Measurements from ENCODE around the gene SPTBN1. TPM values are rescaled to one million over a fixed set of nuclear protein-coding genes. Genes with fewer than 3 reads are reported as not detected.

Gene SPTBN1
- total RNA-seq, 1 experiment from 2014 or later: 262 TPM

DNA sequence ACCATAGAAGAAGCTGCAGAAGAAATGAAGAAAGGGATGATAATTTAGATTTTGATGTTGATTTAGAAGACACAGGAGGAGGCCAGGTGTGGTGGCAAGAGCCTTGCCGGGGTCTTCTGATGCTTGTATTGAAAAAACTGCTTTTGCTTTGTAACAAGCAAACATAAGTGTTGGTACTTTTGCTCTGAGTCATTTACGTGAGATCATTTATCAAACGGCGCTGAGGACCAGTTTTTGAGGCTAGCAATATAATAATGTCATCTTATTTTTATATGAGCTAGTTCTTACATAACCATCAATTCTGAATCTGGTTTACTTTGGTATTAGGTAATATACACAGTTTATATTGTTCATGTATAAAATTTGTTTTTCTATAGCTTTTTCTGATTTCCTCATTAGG, 30.6 kb downstream of the SPTBN1 start:
- intact Hi-C loops (cut with micrococcal nuclease; ENCODE audit: unreplicated experiment): no loop called here
- Histone ChIP-seq H3K9me2 (ENCODE audit: insufficient read depth) (no peaks in the 10 kb centered on the region), H3K36me3 (ENCODE audit: low read depth) (no peaks in the 10 kb centered on the region), H3F3A (ENCODE audit: insufficient read depth, low read depth) (no peaks in the 10 kb centered on the region; the same call in 1 of the 2 replicates), H3K4me2 (no peak overlapping the region), H3K27ac (no peak overlapping the region), H4K20me1 (ENCODE audit: insufficient read depth) (no peaks in the 10 kb centered on the region), H3K4me1 (replicated peaks; ENCODE audit: insufficient read depth) (peaks cover 15% of the 10 kb centered on the region), H3K79me2 (ENCODE audit: low read depth) (no peaks in the 10 kb centered on the region), H2AFZ (no peak overlapping the region), H3K9me3 (ENCODE audit: insufficient read depth, low read depth) (no peaks in the 10 kb centered on the region), H3K4me3 (no peak overlapping the region), H3K27me3 (ENCODE audit: insufficient read depth, low read depth) (no peaks in the 10 kb centered on the region)
- BruUV-seq (replicated peaks): no TSS peak
- no peak for DNase-seq
- ChIA-PET POLR2A (ENCODE audit: unreplicated experiment) (no interaction called here), CTCF (interaction anchor here (0.6 kb wide), 1 partner anchor 9 kb away, joined by 3 read pairs; no protein-coding TSS in a partner anchor)
- TF ChIP-seq, protein P1, sequence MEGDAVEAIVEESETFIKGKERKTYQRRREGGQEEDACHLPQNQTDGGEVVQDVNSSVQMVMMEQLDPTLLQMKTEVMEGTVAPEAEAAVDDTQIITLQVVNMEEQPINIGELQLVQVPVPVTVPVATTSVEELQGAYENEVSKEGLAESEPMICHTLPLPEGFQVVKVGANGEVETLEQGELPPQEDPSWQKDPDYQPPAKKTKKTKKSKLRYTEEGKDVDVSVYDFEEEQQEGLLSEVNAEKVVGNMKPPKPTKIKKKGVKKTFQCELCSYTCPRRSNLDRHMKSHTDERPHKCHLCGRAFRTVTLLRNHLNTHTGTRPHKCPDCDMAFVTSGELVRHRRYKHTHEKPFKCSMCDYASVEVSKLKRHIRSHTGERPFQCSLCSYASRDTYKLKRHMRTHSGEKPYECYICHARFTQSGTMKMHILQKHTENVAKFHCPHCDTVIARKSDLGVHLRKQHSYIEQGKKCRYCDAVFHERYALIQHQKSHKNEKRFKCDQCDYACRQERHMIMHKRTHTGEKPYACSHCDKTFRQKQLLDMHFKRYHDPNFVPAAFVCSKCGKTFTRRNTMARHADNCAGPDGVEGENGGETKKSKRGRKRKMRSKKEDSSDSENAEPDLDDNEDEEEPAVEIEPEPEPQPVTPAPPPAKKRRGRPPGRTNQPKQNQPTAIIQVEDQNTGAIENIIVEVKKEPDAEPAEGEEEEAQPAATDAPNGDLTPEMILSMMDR (conservative IDR thresholded peaks at IDR 0.05): no peak
- TF ChIP-seq EZH2 (IDR thresholded peaks at IDR 0.05; ENCODE audit: low read depth): no peak

DNA sequence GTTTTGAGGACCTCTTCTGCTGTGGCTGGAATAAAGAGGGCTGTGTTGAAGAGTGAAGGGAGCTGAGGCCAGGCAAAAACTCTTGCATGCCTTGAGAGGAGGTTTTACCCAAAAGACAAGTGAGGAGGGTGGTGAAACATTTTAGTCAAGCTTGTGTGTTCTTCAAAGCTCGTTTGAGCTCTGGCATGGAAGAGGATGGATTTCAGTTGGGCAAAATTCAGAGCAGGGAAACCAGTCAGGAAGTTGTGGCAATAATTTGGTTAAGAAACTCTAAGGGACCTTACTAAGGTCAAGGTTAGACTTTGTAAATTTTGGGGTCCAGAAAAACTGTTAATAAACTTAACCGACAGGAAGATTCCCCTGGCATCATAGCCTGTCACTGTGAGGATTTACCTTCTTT, 34.7 kb downstream of the SPTBN1 start:
- Histone ChIP-seq H3K9me3 (ENCODE audit: insufficient read depth, low read depth) (no peaks in the 10 kb centered on the region), H3K27me3 (ENCODE audit: insufficient read depth, low read depth) (no peaks in the 10 kb centered on the region), H3K36me3 (ENCODE audit: low read depth) (no peaks in the 10 kb centered on the region), H3F3A (ENCODE audit: insufficient read depth, low read depth) (no peaks in the 10 kb centered on the region), H4K20me1 (ENCODE audit: insufficient read depth) (no peaks in the 10 kb centered on the region), H3K79me2 (ENCODE audit: low read depth) (no peaks in the 10 kb centered on the region), H3K4me3 (no peak overlapping the region), H3K4me2 (no peak overlapping the region), H3K4me1 (replicated peaks; ENCODE audit: insufficient read depth) (peaks cover 7% of the 10 kb centered on the region), H3K9me2 (ENCODE audit: insufficient read depth) (no peaks in the 10 kb centered on the region), H2AFZ (no peak overlapping the region; the same call in 1 of the 2 replicates), H3K27ac (no peak overlapping the region)
- POLR2A ChIA-PET (ENCODE audit: unreplicated experiment): no interaction called here
- CTCF ChIA-PET: no interaction called here
- no TSS peak for BruUV-seq (replicated peaks)
- intact Hi-C loops (cut with micrococcal nuclease; ENCODE audit: unreplicated experiment): no loop called here
- TF ChIP-seq, protein P1 (conservative IDR thresholded peaks at IDR 0.05): no peak
- no peak for TF ChIP-seq EZH2 (IDR thresholded peaks at IDR 0.05; ENCODE audit: low read depth)
- no peak for DNase-seq

DNA sequence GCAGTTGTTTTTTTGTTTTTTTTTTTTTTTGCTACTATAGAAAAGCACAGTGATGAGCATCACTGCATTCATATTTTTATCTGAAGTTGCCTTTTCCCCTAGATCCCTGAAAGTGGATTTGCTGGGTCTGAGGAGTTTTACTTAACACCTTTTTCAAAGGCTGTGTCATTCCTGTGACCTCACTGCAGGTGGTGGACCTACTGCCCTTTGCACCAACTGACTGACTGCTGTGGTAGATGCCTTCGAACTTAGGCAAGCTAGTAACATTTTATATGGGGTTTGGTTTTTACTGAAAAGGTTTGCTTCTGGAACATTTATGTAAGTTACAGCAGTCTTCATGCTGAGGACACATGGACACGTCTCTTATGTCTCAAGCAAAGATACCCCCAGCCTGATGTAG, 36.2 kb downstream of the SPTBN1 start:
- Histone ChIP-seq H3K9me3 (ENCODE audit: insufficient read depth, low read depth) (no peaks in the 10 kb centered on the region), H2AFZ (no peak overlapping the region), H3K27me3 (ENCODE audit: insufficient read depth, low read depth) (no peaks in the 10 kb centered on the region), H3K4me3 (no peak overlapping the region), H3K79me2 (ENCODE audit: low read depth) (no peaks in the 10 kb centered on the region), H3K9me2 (ENCODE audit: insufficient read depth) (0 out of 2 replicates have a peak, but pooled peaks cover 6% of the 10 kb centered on the region), H3K36me3 (ENCODE audit: low read depth) (no peaks in the 10 kb centered on the region), H3K27ac (no peak overlapping the region), H4K20me1 (ENCODE audit: insufficient read depth) (no peaks in the 10 kb centered on the region), H3F3A (ENCODE audit: insufficient read depth, low read depth) (no peaks in the 10 kb centered on the region), H3K4me2 (0 out of 2 replicates have a peak overlapping the region, but pooled peaks have one; percentile 18), H3K4me1 (replicated peaks; ENCODE audit: insufficient read depth) (peaks cover 7% of the 10 kb centered on the region)
- BruUV-seq (replicated peaks): no TSS peak
- ChIA-PET CTCF (no interaction called here), POLR2A (ENCODE audit: unreplicated experiment) (no interaction called here)
- peak in 1 of 2 experiments; percentile 39 for DNase-seq
- no peak for TF ChIP-seq EZH2 (IDR thresholded peaks at IDR 0.05; ENCODE audit: low read depth)
- TF ChIP-seq, protein P1 (conservative IDR thresholded peaks at IDR 0.05): no peak
- intact Hi-C loops (cut with micrococcal nuclease; ENCODE audit: unreplicated experiment): no loop called here

All from PC-9 (cell line).